Choroid plexus epithelial cell (primary cell): ENCODE results near the gene GTF2H4.

ENCODE experiments used
- DNase-seq: peaks from one replicate; pipeline ENCODE4 v3.0.0-alpha.2; 2010; ENCODE audit warnings: low read depth
- H3K4me3 ChIP-seq: 2 replicates; pipeline ENCODE4 v1.5.1; 2011; ENCODE audit warnings: low read depth, mild to moderate bottlenecking, control low read depth, low read length, moderate library complexity
- TF ChIP-seq, protein P1 (sequence below): conservative IDR thresholded peaks from 2 replicates; pipeline ENCODE4 v1.5.1; 2011; ENCODE audit warnings: low read depth, mild to moderate bottlenecking, control low read depth, inconsistent platforms, low read length, moderate library complexity

The GTF2H4 gene

DNA sequence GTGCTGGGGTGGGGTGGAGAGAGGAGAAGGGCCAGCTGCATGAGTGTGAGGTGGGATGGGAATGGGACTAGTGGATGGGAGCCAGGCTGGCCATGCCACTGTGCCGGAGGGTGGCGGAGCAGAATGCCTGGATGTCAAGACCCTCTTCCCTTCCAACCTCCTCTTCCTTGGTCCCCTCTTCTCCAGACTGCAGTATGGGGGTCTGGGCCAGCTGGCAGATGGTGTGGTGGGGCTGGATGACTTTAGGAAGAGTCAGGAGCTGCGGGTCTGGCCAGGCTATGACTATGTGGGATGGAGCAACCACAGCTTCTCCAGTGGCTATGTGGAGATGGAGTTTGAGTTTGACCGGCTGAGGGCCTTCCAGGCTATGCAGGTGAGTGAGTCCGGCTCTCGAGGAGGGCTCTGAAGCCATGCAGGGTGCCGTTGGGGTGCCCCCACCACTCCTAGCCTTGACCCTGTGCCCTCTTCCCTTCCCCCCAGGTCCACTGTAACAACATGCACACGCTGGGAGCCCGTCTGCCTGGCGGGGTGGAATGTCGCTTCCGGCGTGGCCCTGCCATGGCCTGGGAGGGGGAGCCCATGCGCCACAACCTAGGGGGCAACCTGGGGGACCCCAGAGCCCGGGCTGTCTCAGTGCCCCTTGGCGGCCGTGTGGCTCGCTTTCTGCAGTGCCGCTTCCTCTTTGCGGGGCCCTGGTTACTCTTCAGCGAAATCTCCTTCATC is 16.0 kb upstream of the GTF2H4 start:
- no peak for DNase-seq
- H3K4me3 ChIP-seq = no peak overlapping the region
- TF ChIP-seq, protein P1, sequence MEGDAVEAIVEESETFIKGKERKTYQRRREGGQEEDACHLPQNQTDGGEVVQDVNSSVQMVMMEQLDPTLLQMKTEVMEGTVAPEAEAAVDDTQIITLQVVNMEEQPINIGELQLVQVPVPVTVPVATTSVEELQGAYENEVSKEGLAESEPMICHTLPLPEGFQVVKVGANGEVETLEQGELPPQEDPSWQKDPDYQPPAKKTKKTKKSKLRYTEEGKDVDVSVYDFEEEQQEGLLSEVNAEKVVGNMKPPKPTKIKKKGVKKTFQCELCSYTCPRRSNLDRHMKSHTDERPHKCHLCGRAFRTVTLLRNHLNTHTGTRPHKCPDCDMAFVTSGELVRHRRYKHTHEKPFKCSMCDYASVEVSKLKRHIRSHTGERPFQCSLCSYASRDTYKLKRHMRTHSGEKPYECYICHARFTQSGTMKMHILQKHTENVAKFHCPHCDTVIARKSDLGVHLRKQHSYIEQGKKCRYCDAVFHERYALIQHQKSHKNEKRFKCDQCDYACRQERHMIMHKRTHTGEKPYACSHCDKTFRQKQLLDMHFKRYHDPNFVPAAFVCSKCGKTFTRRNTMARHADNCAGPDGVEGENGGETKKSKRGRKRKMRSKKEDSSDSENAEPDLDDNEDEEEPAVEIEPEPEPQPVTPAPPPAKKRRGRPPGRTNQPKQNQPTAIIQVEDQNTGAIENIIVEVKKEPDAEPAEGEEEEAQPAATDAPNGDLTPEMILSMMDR = no peak

GRCh38 chr6:30893001-30893591 is 14.9 kb upstream of the GTF2H4 start:
- TF ChIP-seq, protein P1 = peak; percentile 41
- H3K4me3 ChIP-seq = no peak overlapping the region
- DNase-seq = no peak

GRCh38 chr6:30893666-30894065 is 14.3 kb upstream of the GTF2H4 start:
- TF ChIP-seq, protein P1 = no peak
- no peak for DNase-seq
- H3K4me3 ChIP-seq = no peak overlapping the region

GRCh38 chr6:30894381-30894780 is 13.6 kb upstream of the GTF2H4 start:
- TF ChIP-seq, protein P1 = no peak
- DNase-seq = no peak
- no peak overlapping the region for H3K4me3 ChIP-seq

GRCh38 chr6:30894935-30895334 is 13.1 kb upstream of the GTF2H4 start:
- H3K4me3 ChIP-seq = no peak overlapping the region
- DNase-seq = no peak
- TF ChIP-seq, protein P1 = no peak

DNA sequence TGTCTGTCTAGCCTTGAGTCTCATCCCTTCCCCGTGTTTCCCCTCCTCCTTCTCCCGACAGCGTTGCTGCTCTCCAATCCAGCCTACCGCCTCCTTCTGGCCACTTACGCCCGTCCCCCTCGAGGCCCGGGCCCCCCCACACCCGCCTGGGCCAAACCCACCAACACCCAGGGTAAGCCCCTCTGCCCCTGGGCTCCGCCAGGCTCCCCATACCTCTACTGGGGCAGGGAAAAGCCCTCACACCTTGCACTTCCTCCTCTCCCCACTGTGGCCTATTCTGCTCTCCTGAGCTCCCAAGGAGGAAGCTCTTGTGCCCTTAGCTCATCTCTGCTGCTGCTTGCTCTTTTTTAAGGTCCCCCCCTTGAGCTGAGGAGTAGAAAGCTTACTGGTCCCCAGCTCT is 12.7 kb upstream of the GTF2H4 start:
- H3K4me3 ChIP-seq = no peak overlapping the region
- TF ChIP-seq, protein P1 = no peak
- DNase-seq = no peak

DNA sequence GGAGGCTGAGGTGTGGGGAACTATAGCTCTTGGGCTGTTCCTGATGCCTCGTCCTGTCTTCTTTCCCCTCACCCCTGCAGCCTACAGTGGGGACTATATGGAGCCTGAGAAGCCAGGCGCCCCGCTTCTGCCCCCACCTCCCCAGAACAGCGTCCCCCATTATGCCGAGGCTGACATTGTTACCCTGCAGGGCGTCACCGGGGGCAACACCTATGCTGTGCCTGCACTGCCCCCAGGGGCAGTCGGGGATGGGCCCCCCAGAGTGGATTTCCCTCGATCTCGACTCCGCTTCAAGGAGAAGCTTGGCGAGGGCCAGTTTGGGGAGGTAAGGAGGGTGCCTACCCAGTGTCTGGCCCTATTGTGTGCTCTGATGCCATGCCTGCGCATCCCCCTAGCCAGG is 11.5 kb upstream of the GTF2H4 start:
- DNase-seq = no peak
- no peak overlapping the region for H3K4me3 ChIP-seq
- TF ChIP-seq, protein P1 = no peak
